ENCODE results near the gene CAPN14. TPM values are rescaled to one million over a fixed set of nuclear protein-coding genes. Genes with fewer than 3 reads are reported as not detected.
A peak's percentile ranks its signal among the peaks of the same experiment; 100 is the strongest.

Gene CAPN14
- under 1 TPM; 0.26 to 0.33 TPM for total RNA-seq

GRCh38 chr2:31217465-31218200 lies at the start of gene CAPN14:
Gene CAPN14, minus strand, starts transcription at chr2:31217515. Its CDS starts 12,068 bp downstream, at chr2:31205447.
- Mint-ChIP-seq H3K4me1 (peaks cover 46% of the 10 kb centered on the region), H3K9me3 (ENCODE audit: low read depth) (no peaks in the 10 kb centered on the region), H3K27ac (no peak within 1 kb of the TSS), H3K27me3 (peaks cover 10% of the 10 kb centered on the region), H3K4me3 (no peak within 1 kb of the TSS), H3K36me3 (no peaks in the 10 kb centered on the region)
- DNase-seq (no peak), ATAC-seq (no peak)
- CTCF ChIA-PET: interaction anchor here (0.9 kb wide), 1 partner anchor 10 kb away, joined by 4 read pairs; no protein-coding TSS in a partner anchor

GRCh38 chr2:31266804-31267203 lies 49.5 kb upstream of the CAPN14 start:
- Mint-ChIP-seq H3K9me3 (ENCODE audit: low read depth) (no peaks in the 10 kb centered on the region), H3K27ac (no peak overlapping the region), H3K36me3 (no peaks in the 10 kb centered on the region), H3K4me3 (no peak overlapping the region), H3K4me1 (no peaks in the 10 kb centered on the region), H3K27me3 (no peaks in the 10 kb centered on the region)
- ATAC-seq (no peak), DNase-seq (no peak)
- CTCF ChIA-PET: no interaction called here

GRCh38 chr2:31265234-31265633 lies 47.9 kb upstream of the CAPN14 start:
- H3K9me3 Mint-ChIP-seq (ENCODE audit: low read depth): no peaks in the 10 kb centered on the region
- CTCF ChIA-PET: no interaction called here
- ATAC-seq (no peak), DNase-seq (no peak)
- H3K27me3 Mint-ChIP-seq: no peaks in the 10 kb centered on the region
- H3K4me3 Mint-ChIP-seq: no peak overlapping the region
- no peak overlapping the region for H3K27ac Mint-ChIP-seq
- no peaks in the 10 kb centered on the region for H3K36me3 Mint-ChIP-seq
- H3K4me1 Mint-ChIP-seq: no peaks in the 10 kb centered on the region

- CTCF ChIA-PET: interaction anchor here (1.4 kb wide), 1 partner anchor 69 kb away, joined by 3 read pairs; no protein-coding TSS in a partner anchor
- Mint-ChIP-seq H3K4me3 (no peak overlapping the region), H3K36me3 (no peaks in the 10 kb centered on the region), H3K27ac (no peak overlapping the region), H3K4me1 (no peaks in the 10 kb centered on the region), H3K9me3 (ENCODE audit: low read depth) (no peaks in the 10 kb centered on the region), H3K27me3 (no peaks in the 10 kb centered on the region)
- no peak for DNase-seq
- no peak for ATAC-seq
These were observed 46.4 kb upstream of the CAPN14 start for GRCh38 chr2:31263636-31264190.

- CTCF ChIA-PET: interaction anchor here (1.5 to 1.6 kb wide), 2 partner anchors 73 to 549 kb away, joined by 4 read pairs; no protein-coding TSS in a partner anchor
- Mint-ChIP-seq H3K4me1 (no peaks in the 10 kb centered on the region), H3K36me3 (no peaks in the 10 kb centered on the region), H3K27ac (no peak overlapping the region), H3K9me3 (ENCODE audit: low read depth) (no peaks in the 10 kb centered on the region), H3K4me3 (no peak overlapping the region), H3K27me3 (no peaks in the 10 kb centered on the region)
- DNase-seq (no peak), ATAC-seq (no peak)
These were observed 43.6 kb upstream of the CAPN14 start for GRCh38 chr2:31260870-31261269.

- H3K36me3 Mint-ChIP-seq: no peaks in the 10 kb centered on the region
- DNase-seq (no peak), ATAC-seq (no peak)
- CTCF ChIA-PET: interaction anchor here (1.6 kb wide), 1 partner anchor 75 kb away, joined by 4 read pairs; no protein-coding TSS in a partner anchor
- no peak overlapping the region for H3K27ac Mint-ChIP-seq
- H3K27me3 Mint-ChIP-seq: no peaks in the 10 kb centered on the region
- no peak overlapping the region for H3K4me3 Mint-ChIP-seq
- no peaks in the 10 kb centered on the region for H3K9me3 Mint-ChIP-seq (ENCODE audit: low read depth)
- H3K4me1 Mint-ChIP-seq: peaks cover under 1% of the 10 kb centered on the region
These were observed 41.8 kb upstream of the CAPN14 start for GRCh38 chr2:31259075-31259474.

- no peak for DNase-seq
- ATAC-seq: no peak
- Mint-ChIP-seq H3K9me3 (ENCODE audit: low read depth) (no peaks in the 10 kb centered on the region), H3K27ac (peak overlapping the region; percentile 10), H3K27me3 (no peaks in the 10 kb centered on the region), H3K4me3 (no peak overlapping the region), H3K4me1 (peaks cover 2% of the 10 kb centered on the region), H3K36me3 (no peaks in the 10 kb centered on the region)
- CTCF ChIA-PET: interaction anchor here (0.6 kb wide), 1 partner anchor 396 kb away, joined by 3 read pairs; no protein-coding TSS in a partner anchor
These were observed 41.0 kb upstream of the CAPN14 start for GRCh38 chr2:31258351-31258750.

- no peaks in the 10 kb centered on the region for H3K27me3 Mint-ChIP-seq
- H3K9me3 Mint-ChIP-seq (ENCODE audit: low read depth): no peaks in the 10 kb centered on the region
- ATAC-seq (no peak), DNase-seq (no peak)
- H3K4me1 Mint-ChIP-seq: peaks cover 2% of the 10 kb centered on the region
- no peaks in the 10 kb centered on the region for H3K36me3 Mint-ChIP-seq
- H3K27ac Mint-ChIP-seq: no peak overlapping the region
- CTCF ChIA-PET: no interaction called here
- no peak overlapping the region for H3K4me3 Mint-ChIP-seq
These were observed 39.5 kb upstream of the CAPN14 start for GRCh38 chr2:31256611-31257382.

- CTCF ChIA-PET: no interaction called here
- no peak for DNase-seq
- no peak overlapping the region for H3K27ac Mint-ChIP-seq
- no peaks in the 10 kb centered on the region for H3K36me3 Mint-ChIP-seq
- no peak overlapping the region for H3K4me3 Mint-ChIP-seq
- peaks cover 2% of the 10 kb centered on the region for H3K4me1 Mint-ChIP-seq
- H3K27me3 Mint-ChIP-seq: no peaks in the 10 kb centered on the region
- ATAC-seq: no peak
- no peaks in the 10 kb centered on the region for H3K9me3 Mint-ChIP-seq (ENCODE audit: low read depth)
These were observed 38.7 kb upstream of the CAPN14 start for GRCh38 chr2:31255911-31256571.

GRCh38 chr2:31254237-31255203 lies 37.2 kb upstream of the CAPN14 start:
- no peaks in the 10 kb centered on the region for H3K27me3 Mint-ChIP-seq
- H3K9me3 Mint-ChIP-seq (ENCODE audit: low read depth): no peaks in the 10 kb centered on the region
- peaks cover 2% of the 10 kb centered on the region for H3K4me1 Mint-ChIP-seq
- no peak for ATAC-seq
- H3K27ac Mint-ChIP-seq: no peak overlapping the region
- no peak overlapping the region for H3K4me3 Mint-ChIP-seq
- CTCF ChIA-PET: interaction anchor here (1.1 kb wide), 1 partner anchor 80 kb away, joined by 3 read pairs; no protein-coding TSS in a partner anchor
- no peak for DNase-seq
- no peaks in the 10 kb centered on the region for H3K36me3 Mint-ChIP-seq

GRCh38 chr2:31253356-31254131 lies 36.2 kb upstream of the CAPN14 start:
- CTCF ChIA-PET: interaction anchor here (1.1 kb wide), 1 partner anchor 81 kb away, joined by 3 read pairs; no protein-coding TSS in a partner anchor
- Mint-ChIP-seq H3K9me3 (ENCODE audit: low read depth) (no peaks in the 10 kb centered on the region), H3K4me3 (no peak overlapping the region), H3K4me1 (peaks cover 2% of the 10 kb centered on the region), H3K27me3 (no peaks in the 10 kb centered on the region), H3K27ac (no peak overlapping the region), H3K36me3 (no peaks in the 10 kb centered on the region)
- no peak for ATAC-seq
- no peak for DNase-seq

GRCh38 chr2:31251851-31252250 lies 34.5 kb upstream of the CAPN14 start:
- CTCF ChIA-PET: no interaction called here
- DNase-seq (no peak), ATAC-seq (no peak)
- Mint-ChIP-seq H3K4me3 (no peak overlapping the region), H3K27me3 (no peaks in the 10 kb centered on the region), H3K9me3 (ENCODE audit: low read depth) (no peaks in the 10 kb centered on the region), H3K4me1 (peaks cover 2% of the 10 kb centered on the region), H3K36me3 (no peaks in the 10 kb centered on the region), H3K27ac (no peak overlapping the region)

Data from activated CD8-positive, alpha-beta memory T cell treated with anti-CD3 and anti-CD28 coated beads, Interleukin-2, amount 10 ng/mL, durations not matched to agents 7 days and 5 days (primary cell).